HG02588 (cell line): ENCODE measurements around the gene DLG1.

Experiments
- ATAC-seq: cut with Tn5 transposase; IDR thresholded peaks from one replicate; pipeline ENCODE4 v1.9.1; 2021; ENCODE audit warnings: mild to moderate bottlenecking, moderate library complexity; ENCODE audit not compliant: unreplicated experiment

The DLG1 gene

DNA sequence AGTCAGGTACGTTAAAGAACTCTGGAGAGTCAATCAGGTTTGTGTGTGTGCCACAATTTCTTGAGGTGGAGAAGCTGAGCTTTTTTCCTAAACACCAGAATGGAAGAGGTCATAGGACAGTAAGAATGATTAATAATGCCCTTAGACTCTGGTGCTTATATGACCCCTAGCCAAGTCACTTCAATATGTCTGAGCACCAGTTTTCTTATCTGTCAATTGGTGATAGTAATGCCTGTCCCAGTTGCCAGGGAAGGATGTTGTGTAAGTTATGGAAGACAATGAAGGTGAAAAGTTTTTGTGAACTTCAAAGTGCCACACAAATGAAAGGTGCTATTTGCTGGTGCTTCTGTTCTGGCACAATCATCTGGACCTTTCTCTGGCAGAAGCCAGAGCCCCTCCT is 22.2 kb upstream of the DLG1 start:
- no peak for ATAC-seq

DNA sequence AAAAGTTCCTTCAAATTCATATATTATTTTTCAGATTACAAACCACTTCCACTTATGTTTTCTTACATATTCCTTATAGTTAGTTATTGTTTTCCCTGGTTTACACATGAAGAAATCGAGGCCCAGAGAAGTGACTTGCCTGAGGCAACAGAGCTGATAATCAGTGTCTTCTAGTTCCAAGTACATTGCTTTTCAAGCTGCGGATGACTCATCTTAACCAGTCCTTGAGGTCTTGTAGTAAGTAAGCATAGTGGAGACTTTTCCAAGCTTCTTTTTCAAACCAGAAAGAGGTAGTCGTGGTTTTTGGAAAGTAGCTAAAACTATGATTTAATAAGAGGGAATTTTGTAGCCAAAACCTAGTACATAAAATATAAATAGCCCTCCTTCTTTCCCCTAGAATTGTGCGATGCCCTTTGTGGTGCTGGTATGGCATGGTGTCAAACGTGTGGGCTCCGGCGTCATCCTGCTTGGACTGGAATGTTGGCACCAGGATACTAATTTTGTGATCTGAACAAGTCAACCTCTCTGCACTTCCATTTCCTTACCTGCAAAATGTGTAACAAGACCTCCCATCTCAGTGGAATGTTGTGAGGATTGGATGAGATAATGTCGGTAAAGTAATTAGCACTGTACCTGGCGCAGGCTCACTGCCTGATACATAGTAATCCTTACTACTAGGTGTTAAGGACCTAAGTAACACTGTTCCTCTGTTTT is 19.0 kb upstream of the DLG1 start:
- no peak for ATAC-seq

DNA sequence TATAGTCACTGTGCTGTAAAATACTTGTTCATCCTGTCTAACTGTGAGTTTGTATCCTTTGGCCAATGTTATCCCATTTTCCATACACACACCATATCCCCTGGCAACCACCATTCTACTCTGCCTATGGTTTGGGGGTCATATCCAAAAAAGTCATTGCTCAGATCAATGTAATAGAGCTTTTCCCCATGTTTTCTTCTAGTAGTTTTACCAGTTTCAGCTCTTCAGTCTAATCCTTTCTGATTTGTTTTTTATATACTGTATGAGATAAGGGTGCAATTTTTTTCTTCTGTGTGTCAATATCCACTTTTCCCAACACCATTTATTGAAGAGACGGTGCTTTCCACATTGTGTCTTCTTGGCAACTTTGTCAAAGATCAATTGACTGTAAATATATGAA is 14.0 kb upstream of the DLG1 start:
- no peak for ATAC-seq

GRCh38 chr3:197311591-197311990 is 13.2 kb upstream of the DLG1 start:
- ATAC-seq = no peak

- ATAC-seq = no peak
Observed at GRCh38 chr3:197309528-197310361, 11.3 kb upstream of the DLG1 start.

- no peak for ATAC-seq
Observed at GRCh38 chr3:197308591-197308990, 10.2 kb upstream of the DLG1 start.

GRCh38 chr3:197306374-197307086 is 8.1 kb upstream of the DLG1 start:
- ATAC-seq = no peak

- peak; percentile 98 for ATAC-seq
Observed at GRCh38 chr3:197305854-197306253, 7.4 kb upstream of the DLG1 start.

DNA sequence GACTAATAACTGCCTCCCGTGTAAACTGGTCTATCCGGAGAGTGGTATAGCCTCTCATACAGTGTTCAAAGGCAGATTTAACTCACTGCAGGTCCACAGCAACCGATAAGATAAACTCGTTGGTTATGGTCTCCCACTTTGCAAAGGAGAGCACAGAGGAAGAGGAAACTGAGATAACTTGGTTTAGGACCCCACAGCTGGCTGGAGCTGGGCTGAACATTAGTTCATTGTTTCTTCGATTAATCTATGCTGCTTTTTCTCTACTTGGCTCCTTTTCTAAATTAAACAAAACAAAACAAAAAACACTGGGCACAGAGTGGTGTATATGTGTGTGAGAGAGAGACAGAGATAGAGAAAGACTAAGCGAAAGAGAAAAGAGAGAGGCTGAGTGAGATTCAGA is 5.0 kb upstream of the DLG1 start:
- no peak for ATAC-seq

DNA sequence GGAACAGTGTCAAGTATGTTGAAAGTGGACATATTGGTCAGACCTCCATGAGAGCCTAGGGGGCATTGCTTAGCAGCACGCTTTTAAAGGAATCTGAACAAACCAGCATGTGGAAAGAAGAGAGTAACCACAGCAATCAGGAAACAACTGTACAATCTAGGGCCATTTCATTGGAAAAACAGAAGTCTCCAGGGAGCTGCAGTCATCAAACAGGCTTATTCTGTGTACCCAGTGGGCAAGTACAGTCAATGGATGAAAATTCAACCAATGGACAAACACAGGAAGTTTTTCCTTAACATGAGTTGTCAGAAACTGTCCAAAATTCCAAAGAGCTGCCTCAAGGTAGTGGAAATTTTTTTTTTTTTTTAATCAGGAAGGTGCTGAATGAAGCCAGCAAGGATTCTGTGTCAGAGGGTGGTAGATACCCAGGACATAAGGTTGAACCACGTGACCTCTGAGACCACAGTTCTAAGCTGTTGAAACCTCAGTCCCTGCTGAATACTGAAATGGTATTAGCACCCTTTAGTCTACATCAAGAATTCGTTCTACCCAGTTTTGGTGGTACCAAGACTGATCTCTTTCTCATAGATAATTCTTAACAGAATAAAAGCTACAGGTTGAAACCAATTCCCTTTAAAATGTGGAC is 4.4 kb upstream of the DLG1 start:
- ATAC-seq = no peak

DNA sequence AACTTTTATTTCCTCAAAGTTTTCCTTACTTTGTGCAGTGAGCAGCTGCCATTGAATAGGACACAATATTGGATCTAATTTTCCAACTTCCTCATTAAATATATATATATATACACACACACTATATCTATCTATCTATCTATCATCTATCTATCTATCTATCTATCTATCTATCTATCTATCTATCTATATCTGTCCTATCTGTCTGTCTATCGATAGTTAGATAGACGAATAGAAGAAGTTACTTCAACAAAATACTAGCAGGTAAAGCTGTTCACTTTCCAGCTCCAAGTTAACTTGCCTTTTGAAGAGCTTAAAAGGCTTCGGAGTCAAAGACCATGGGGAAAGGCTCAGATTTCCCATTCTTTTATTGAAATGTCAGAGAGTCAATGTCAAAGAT is 3.6 kb upstream of the DLG1 start:
- ATAC-seq = no peak

DNA sequence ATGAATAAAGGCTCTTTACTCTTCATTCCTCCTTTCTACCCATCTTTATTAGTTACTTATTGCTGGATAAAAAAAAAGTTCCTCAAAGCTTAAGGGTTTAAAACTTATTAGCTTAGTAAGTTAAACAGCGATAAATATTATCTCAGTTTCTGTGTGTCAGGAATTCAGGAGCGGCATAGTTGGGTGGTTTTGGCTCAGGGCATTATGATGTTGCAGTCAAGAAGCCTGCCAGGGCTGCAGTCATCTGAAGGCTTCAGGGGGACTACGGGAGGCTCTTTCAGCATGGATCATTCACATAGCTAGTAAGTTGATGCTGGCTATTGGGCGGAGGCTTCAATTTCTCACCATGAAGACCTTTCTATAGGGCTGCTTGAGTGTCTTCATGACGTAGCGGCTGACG is 1.9 kb upstream of the DLG1 start:
- no peak for ATAC-seq

- ATAC-seq = no peak
Observed at GRCh38 chr3:197298945-197299854, 788 bp upstream of the DLG1 start.

DNA sequence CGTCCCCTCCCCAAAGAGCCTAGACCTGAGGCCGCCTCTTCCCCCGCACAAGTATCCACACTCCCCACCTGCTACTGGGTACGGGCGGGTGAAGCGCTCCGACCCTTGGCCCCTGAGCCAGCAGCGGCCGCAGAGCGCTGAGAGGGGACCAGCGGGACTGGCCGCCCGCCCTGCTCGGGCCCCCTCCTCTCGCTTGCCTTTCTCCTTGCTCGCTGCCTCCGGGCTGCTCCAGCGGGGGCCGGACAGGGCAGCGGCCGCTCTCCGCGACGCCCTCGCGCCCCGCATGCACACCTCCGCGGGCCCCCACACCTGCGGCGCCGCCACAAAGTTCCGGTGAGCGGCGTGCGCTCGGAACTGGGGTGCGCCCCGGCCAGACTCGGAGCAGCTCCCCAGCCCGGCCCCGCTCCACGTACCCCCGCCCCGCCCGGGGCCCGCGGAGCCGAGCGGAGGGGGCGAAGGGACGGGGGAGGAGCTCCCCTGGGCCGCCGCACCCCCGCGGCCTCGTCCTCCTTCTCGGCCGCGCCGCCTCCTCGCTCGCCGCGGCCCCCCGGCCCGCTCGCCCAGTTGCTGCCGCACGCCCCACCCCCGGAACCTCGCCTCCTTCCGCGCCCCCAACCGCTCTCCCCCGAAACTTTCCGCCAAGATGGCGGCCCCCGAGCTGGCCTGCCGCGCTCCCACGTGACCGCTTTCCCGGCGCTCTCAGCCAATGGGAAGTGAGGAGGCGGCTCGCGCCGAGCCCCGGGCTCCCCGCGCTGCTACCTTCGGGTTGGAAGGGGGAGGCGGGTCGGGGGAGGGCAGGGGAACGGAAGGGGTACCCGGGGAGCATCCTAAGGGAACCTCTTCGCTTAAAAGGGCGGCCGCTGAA is 704 bp downstream of the DLG1 start:
- ATAC-seq = peak; percentile 77

DNA sequence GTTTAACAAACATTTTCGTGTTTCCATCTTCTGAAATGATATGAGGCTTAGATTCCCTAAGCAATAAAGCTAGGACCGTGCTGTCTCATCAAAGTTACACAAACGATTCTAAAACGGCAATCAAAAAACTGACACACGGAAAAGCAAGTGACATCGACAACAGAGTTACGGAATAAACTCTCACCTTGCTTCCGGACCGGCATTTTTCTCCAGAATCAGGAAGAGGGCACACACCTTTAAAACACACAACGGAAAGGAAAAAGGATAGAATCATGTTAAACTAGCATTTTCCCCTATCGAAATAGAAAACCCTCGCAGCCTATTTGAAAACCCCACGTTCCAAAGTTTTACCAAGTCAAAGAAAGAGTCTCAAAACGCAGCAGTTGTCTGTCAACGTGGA is 1.4 kb downstream of the DLG1 start:
- no peak for ATAC-seq

DNA sequence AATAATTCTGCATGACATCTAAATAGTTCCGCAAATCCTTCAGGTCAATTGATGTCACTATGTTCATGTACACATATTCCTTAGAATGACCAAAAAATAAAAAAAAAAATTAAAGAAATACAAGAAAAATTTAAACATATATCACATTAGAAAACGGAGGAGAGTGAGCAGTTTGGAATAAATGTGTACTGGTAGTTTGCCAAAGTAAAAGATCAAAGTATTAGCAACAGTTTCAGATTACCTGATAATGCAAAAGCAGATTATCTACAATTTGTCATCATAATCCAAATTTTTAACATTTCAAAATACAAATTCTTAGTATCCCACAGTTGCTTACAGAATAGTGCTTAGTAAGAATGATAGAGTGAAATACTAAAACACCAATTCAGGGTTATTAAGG is 1.9 kb downstream of the DLG1 start:
- no peak for ATAC-seq

- no peak for ATAC-seq
Observed at GRCh38 chr3:197295871-197296270, 2.5 kb downstream of the DLG1 start.

DNA sequence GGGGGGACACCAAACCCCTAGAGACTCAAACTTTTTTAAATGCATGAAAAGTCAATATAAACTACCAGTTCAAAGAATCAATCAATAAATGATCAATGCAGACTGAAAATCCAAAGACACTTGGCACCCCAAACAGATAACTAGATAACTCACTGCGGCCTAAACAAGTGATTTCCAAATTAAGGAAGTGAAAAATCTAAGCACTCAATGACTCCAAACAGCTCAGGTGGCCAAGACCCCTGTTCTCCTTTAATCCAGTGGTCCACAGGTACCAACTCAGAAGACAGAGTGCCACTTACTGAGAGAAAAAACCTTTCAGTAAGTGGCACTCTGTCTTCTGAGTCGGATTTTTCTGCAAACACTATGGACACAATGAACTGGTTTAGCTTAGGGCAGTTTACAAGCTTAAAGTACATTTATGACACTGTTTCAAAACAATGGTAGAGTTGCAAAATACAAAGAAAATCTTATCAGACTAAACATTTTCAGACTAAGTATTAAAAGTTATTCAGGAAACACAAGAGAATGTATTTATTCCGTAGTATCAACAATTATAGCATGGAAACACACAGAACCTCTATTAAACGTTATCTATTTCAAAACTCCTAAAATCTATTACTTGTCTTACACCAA is 4.7 kb downstream of the DLG1 start:
- ATAC-seq = no peak

GRCh38 chr3:197292648-197293047 is 5.8 kb downstream of the DLG1 start:
- no peak for ATAC-seq
